B cell (primary cell): Measurements from ENCODE around the gene ZNF609. TPM values are rescaled to one million over a fixed set of nuclear protein-coding genes. Genes with fewer than 3 reads are reported as not detected.

Experiments used
- ATAC-seq: fragments of 200-7000 bp; cut with Tn5 transposase; one replicate; pipeline ENCODE4 v1.10.0; 2021; ENCODE audit warnings: low read depth, mild to moderate bottlenecking, moderate number of reproducible peaks, moderate library complexity
- CTCF ChIA-PET: fragments of 350-600 bp; sonication (Branson Sonifier 250); formaldehyde crosslinking; loops from one replicate; lab custom pipeline; 2021; ENCODE audit warnings: antibody characterized with exemption, inconsistent platforms; lab: Charles Lee
- POLR2A ChIA-PET: fragments of 350-600 bp; sonication (Branson Sonifier 250); formaldehyde crosslinking; loops from one replicate; lab custom pipeline; 2021; ENCODE audit warnings: antibody characterized with exemption; lab: Charles Lee
- DNase-seq: peaks from one replicate; pipeline ENCODE4 v3.0.0; 2013
- H2AFZ ChIP-seq: 2 replicates; pipeline ENCODE4 v1.6.1; 2012; ENCODE audit warnings: mild to moderate bottlenecking, low read depth, low read length; ENCODE audit not compliant: insufficient read depth, poor library complexity, severe bottlenecking
- H3K27ac ChIP-seq, 2 donors: 1 replicate in 1 of 2; 2 replicates in 1 of 2; pipeline ENCODE4 v1.5.1; 2012 to 2013; ENCODE audit warnings: low read length in 2 of 2, mild to moderate bottlenecking in 2 of 2, moderate library complexity in 1 of 2
- H3K27me3 ChIP-seq, 4 experiments: fragments of 200-600 bp in 1 of 4; sonication (generic) in 1 of 4; replicated peaks in 1 of 4; 1 replicate in 2 of 4; 2 replicates in 2 of 4; pipeline versions ENCODE4 v1.6.1 to v1.7.0; 2013 to 2016; ENCODE audit warnings: low read length in 3 of 4, mild to moderate bottlenecking in 2 of 4, mixed read lengths in 1 of 4, moderate library complexity in 1 of 4; ENCODE audit not compliant: insufficient read depth in 4 of 4, control insufficient read depth in 3 of 4; ENCODE audit errors: control extremely low read depth in 1 of 4
- H3K36me3 ChIP-seq, 2 experiments: replicated peaks in 1 of 2; 1 replicate in 1 of 2; 2 replicates in 1 of 2; pipeline versions ENCODE4 v1.6.1 to v1.7.1; 2013; ENCODE audit warnings: low read length in 1 of 2; ENCODE audit not compliant: insufficient read depth in 2 of 2, control insufficient read depth in 1 of 2; ENCODE audit errors: control extremely low read depth in 1 of 2, extremely low read depth in 1 of 2
- H3K4me1 ChIP-seq, 2 donors: fragments of 200-600 bp in 1 of 2; sonication (generic) in 1 of 2; 1 replicate in 1 of 2; 2 replicates in 1 of 2; pipeline versions ENCODE4 v1.5.1 to v1.6.1; 2013 to 2017; ENCODE audit warnings: low read length in 2 of 2; ENCODE audit not compliant: control insufficient read depth in 2 of 2, insufficient read depth in 2 of 2
- H3K4me2 ChIP-seq: replicated peaks from 2 replicates; pipeline ENCODE3; 2012; ENCODE audit warnings: mild to moderate bottlenecking, low read depth, low read length; ENCODE audit not compliant: poor library complexity, severe bottlenecking
- H3K4me3 ChIP-seq, 5 experiments: fragments of 200-600 bp in 1 of 5; sonication (generic) in 1 of 5; 1 replicate in 3 of 5; 2 replicates in 2 of 5; pipeline versions ENCODE4 v1.5.1 to v1.7.0; 2011 to 2016; ENCODE audit warnings: low read length in 4 of 5, mild to moderate bottlenecking in 4 of 5, low read depth in 2 of 5, control low read depth in 1 of 5, moderate library complexity in 1 of 5; ENCODE audit not compliant: insufficient read depth in 1 of 5; ENCODE audit errors: control extremely low read depth in 1 of 5, extremely low read depth in 1 of 5
- H3K79me2 ChIP-seq: fragments of 200-600 bp; sonication (generic); one replicate; pipeline ENCODE4 v1.6.0; 2016; ENCODE audit warnings: low read length; ENCODE audit not compliant: control insufficient read depth, insufficient read depth
- H3K9ac ChIP-seq: fragments of 200-600 bp; sonication (generic); 2 replicates; pipeline ENCODE4 v1.6.1; 2017; ENCODE audit warnings: mild to moderate bottlenecking, low read length, moderate library complexity
- H3K9me3 ChIP-seq, 3 donors: one replicate each; pipeline versions ENCODE4 v1.6.1 to v1.7.1; 2013; ENCODE audit warnings: low read length in 2 of 3; ENCODE audit not compliant: control insufficient read depth in 2 of 3, insufficient read depth in 1 of 3; ENCODE audit errors: control extremely low read depth in 1 of 3
- H4K20me1 ChIP-seq: 2 replicates; pipeline ENCODE4 v1.6.0; 2012; ENCODE audit warnings: mild to moderate bottlenecking, low read length; ENCODE audit not compliant: insufficient read depth, control insufficient read depth, poor library complexity, severe bottlenecking
- H3K27ac Mint-ChIP-seq: one replicate; pipeline ENCODE4 v1.8.0; 2021; ENCODE audit warnings: mixed read lengths
- H3K27me3 Mint-ChIP-seq: one replicate; pipeline ENCODE4 v1.8.0; 2021; ENCODE audit warnings: mixed read lengths
- H3K4me1 Mint-ChIP-seq: one replicate; pipeline ENCODE4 v1.8.0; 2021; ENCODE audit warnings: mixed read lengths
- H3K4me3 Mint-ChIP-seq: one replicate; pipeline ENCODE4 v1.8.0; 2021; ENCODE audit warnings: mixed read lengths
- H3K9me3 Mint-ChIP-seq: one replicate; pipeline ENCODE4 v1.8.0; 2022; ENCODE audit warnings: mixed read lengths; ENCODE audit not compliant: insufficient read depth
- CTCF ChIP-seq: fragments of 200-600 bp; IDR thresholded peaks from one replicate; pipeline ENCODE4 v1.8.0; 2022; ENCODE audit warnings: antibody characterized with exemption, mild to moderate bottlenecking
- EZH2 ChIP-seq: IDR thresholded peaks from 2 replicates; pipeline ENCODE4 v1.6.1; 2012; ENCODE audit warnings: borderline replicate concordance, low read depth, mild to moderate bottlenecking, moderate library complexity, low read length; ENCODE audit not compliant: insufficient read depth, poor library complexity, severe bottlenecking
- WGBS: methylation state at CpG from one replicate; pipeline ENCODE4 v1.1.5; 2013; ENCODE audit warnings: missing lambda C conversion rate; ENCODE audit not compliant: insufficient coverage; 5-methylcytosine and 5-hydroxymethylcytosine counted together
- intact Hi-C: fragments of 100-400 bp; cut with micrococcal nuclease; formaldehyde crosslinking; loops from one replicate; pipeline ENCODE4 v1.10.0; 2022
- polyA plus RNA-seq: library from polyadenylated mRNA; depleted of rRNA; stranded (reverse); fragments of >200 nt; gene quantifications from 2 replicates; pipeline ENCODE4 v1.2.3, GENCODE V29; 2012
- total RNA-seq, 2 donors: library from RNA; stranded (reverse); fragments of 120-200 nt in 1 of 2; gene quantifications; 1 replicate in 1 of 2; 2 replicates in 1 of 2; pipeline versions ENCODE4 v1.2.3 to v1.2.4, GENCODE V29; 2013 to 2022

ZNF609 gene
- total and polyA plus RNA-seq, 2 donors (not counting 1 experiment from before 2014, with no cell fraction given): 5.8 to 32.9 TPM

- Mint-ChIP-seq H3K4me3 (no peak overlapping the region), H3K27me3 (no peaks in the 10 kb centered on the region), H3K9me3 (no peaks in the 10 kb centered on the region), H3K4me1 (peaks cover 89% of the 10 kb centered on the region), H3K27ac (peak overlapping the region; percentile 75)
- TF ChIP-seq CTCF: no peak
- TF ChIP-seq EZH2: no peak
- intact Hi-C loops: no loop called here
- no peak overlapping the region for H2AFZ ChIP-seq
- no peaks in the 10 kb centered on the region for H3K27me3 ChIP-seq
- H3K4me2 ChIP-seq: no peak overlapping the region
- DNase-seq (no peak), ATAC-seq (no peak)
- H3K9ac ChIP-seq: no peak overlapping the region
- peaks cover 62% of the 10 kb centered on the region for H3K79me2 ChIP-seq
- no peak overlapping the region for H3K4me3 ChIP-seq
- H4K20me1 ChIP-seq: peaks cover 26% of the 10 kb centered on the region
- H3K9me3 ChIP-seq: no peaks in the 10 kb centered on the region
- ChIA-PET CTCF (interaction anchor here (7.5 to 25.3 kb wide), 2 partner anchors 13 to 33 kb away, joined by 84 to 549 read pairs; no protein-coding TSS in a partner anchor), POLR2A (no interaction called here)
- peak overlapping the region in 1 of 2 donors; percentile 90 for H3K27ac ChIP-seq
- peaks cover 72 to 73% of the 10 kb centered on the region in 2 donors for H3K4me1 ChIP-seq
- H3K36me3 ChIP-seq: peaks cover 2 to 9% of the 10 kb centered on the region in 2 experiments
Measured at GRCh38 chr15:64698823-64699222, 238.4 kb downstream of the ZNF609 start.

GRCh38 chr15:64699751-64700388, 239.5 kb downstream of the ZNF609 start:
- no peaks in the 10 kb centered on the region for H3K27me3 Mint-ChIP-seq
- peak overlapping the region; percentile 24 for H3K4me3 Mint-ChIP-seq
- DNase-seq: no peak
- no peak overlapping the region for H3K4me2 ChIP-seq
- no peaks in the 10 kb centered on the region for H3K27me3 ChIP-seq
- ATAC-seq: no peak
- no peak overlapping the region for H3K4me3 ChIP-seq
- peaks cover 83% of the 10 kb centered on the region for H3K4me1 Mint-ChIP-seq
- peaks cover 66 to 67% of the 10 kb centered on the region in 2 donors for H3K4me1 ChIP-seq
- peaks cover 26% of the 10 kb centered on the region for H4K20me1 ChIP-seq
- H3K9me3 ChIP-seq: no peaks in the 10 kb centered on the region
- H3K79me2 ChIP-seq: peaks cover 51% of the 10 kb centered on the region
- no peak overlapping the region for H3K9ac ChIP-seq
- no peak overlapping the region for H3K27ac Mint-ChIP-seq
- POLR2A ChIA-PET: no interaction called here
- 92% methylated on average over 5 of the region's 7 CpGs for WGBS
- no peak overlapping the region for H2AFZ ChIP-seq
- intact Hi-C loops: no loop called here
- peaks cover 2 to 9% of the 10 kb centered on the region in 2 experiments for H3K36me3 ChIP-seq
- CTCF ChIA-PET: interaction anchor here (7.5 to 25.3 kb wide), 2 partner anchors 14 to 32 kb away, joined by 84 to 549 read pairs; no protein-coding TSS in a partner anchor
- H3K9me3 Mint-ChIP-seq: no peaks in the 10 kb centered on the region
- peak overlapping the region in 1 of 2 donors; percentile 90 for H3K27ac ChIP-seq
- TF ChIP-seq EZH2 (no peak), CTCF (no peak)
